HG03039 (cell line): ENCODE data around the gene BHLHE23.

ENCODE experiments used
- ATAC-seq: cut with Tn5 transposase; IDR thresholded peaks from one replicate; pipeline ENCODE4 v1.9.1; 2021; ENCODE audit warnings: mild to moderate bottlenecking, moderate library complexity; ENCODE audit not compliant: unreplicated experiment

BHLHE23 gene

DNA sequence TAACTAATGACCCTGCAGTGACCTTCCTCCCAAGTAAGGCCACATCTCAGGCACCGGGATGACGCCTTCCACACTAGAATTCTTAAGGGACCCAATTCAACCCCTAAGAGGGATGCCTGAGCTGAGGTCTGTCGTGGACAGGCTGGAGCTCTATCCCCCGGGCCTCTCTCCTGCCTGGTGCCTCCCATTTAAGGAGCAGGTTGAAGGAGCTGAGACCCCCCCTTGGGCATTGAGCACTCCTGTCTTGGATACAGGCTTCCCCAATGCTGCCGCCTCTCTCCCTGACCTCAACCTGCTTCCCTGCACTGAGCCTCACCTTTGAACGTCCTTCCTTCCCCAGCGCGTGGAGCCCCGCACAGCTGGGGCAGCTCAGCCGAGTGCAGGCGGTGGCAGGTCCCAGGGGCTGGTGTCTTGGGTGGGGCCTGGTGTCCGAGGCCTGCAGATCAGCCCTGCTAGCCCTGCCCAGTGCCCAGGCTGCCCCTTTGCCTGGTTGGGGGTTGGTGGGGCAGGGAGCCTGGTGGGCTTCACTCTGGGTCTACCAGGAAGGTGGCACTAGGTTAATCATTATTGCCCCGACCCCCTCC is 19.9 kb upstream of the BHLHE23 start:
- ATAC-seq, result no peak

DNA sequence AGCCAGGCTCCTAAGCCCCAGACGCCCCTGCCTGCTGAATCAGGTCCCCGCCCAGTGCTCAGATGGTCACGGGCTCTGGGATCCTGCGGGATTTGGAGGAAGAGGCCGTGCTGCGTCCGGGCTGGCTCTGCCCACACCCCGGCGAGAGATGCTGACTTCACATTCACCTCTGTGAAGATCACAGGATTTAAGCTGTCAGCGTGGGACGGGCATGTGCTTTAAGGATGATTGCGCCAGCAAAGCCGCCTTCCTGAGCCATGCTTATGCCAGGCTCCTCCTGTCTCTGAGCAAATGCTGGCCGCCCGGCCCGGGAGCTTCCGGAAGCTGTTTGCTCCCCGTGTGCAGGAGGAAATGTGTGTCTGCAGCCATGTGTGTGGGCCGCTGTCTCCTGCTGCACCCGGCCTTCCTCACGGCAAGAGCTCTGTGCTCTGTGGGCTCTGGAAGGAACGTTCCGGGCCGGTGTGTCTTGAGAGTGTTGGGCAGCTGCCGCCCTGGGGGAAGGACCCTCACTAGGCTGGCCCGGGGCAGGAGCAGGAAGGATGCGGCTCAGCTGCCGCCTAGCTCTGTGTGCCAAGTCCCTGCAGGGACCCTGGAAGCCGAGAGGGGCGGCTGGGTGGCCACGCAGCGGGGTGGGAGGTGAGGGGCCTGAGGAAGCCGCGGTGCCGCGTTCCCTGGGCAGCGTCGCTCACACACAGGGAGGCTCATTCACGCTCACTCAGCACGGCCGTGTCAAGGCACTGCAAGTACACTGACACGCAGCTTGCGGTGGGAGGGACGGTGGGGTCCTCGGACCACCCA is 19.0 kb upstream of the BHLHE23 start:
- ATAC-seq, result no peak

- no peak for ATAC-seq
Observed at GRCh38 chr20:63024573-63025392, 18.0 kb upstream of the BHLHE23 start.

DNA sequence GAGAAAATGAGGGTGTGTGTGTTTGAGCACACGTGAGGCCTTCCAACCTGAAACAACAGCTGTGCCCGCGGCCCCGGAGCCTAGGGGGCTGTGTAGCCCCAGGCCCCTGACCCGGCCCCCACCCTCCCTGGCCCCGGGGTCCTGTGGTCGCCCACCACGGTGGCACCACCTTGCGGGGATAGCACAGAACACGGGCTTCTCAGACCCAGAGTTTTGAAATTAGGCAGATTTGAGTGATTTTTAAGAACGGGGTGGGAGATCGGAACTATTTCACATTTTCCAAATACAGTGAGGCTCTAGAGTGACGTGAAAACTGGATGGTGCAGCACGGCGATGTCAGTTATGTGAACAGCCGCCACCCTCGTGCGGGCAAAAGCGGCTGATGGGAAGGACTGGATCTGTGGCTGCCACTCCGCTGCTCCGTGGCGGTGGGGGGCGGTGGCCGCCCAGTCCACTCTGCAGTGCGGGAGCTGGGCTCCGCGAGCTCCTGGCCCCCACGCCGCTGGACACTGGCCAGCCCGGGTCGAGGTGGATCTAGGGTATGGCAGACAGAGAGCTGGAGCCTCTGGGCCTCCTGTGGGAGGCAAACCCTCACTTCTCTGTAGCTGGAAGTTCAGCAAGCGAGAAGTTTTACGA is 17.3 kb upstream of the BHLHE23 start:
- ATAC-seq, result no peak

DNA sequence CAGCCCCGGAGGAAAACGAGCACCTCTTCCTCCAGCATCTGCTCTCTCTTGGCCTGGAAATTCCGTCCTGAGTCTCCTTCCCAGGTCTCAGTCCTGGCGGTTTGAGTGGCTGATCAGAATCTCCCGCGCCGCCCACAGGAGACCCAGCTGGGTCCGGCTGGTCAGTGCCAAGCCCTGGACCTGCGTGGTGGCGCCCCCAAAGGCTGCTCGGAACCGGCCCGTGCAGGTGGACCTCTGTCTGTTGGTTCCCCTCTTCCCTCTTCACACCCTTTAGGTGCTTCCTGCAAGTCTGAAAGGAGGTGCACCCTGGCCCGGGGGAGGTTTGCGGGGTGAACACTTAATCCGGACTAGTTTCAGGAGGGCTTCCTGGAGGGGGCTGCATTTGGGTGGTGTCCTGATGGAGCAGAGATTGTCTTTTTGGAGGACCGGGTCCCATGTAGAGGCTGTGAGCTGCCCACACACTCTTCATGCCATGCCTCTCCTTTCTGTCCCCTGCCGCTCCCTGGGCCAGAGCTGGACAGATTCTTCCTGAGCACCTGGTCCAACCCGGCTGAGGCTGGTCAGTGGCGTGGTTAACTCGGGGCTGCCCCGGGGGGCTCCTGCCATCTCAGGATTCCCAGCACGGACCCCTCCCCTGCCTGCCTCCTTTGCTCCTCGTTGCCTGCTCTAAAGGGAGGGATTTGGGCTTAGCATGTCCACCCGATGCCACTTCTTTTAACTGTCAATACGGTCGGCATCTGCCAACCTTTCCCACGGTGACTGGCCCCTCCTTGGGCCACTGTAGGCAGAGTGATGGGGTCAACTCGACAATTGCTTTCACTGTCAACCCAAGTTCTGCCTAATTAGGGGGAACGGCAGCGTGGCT is 16.5 kb upstream of the BHLHE23 start:
- ATAC-seq, result no peak

DNA sequence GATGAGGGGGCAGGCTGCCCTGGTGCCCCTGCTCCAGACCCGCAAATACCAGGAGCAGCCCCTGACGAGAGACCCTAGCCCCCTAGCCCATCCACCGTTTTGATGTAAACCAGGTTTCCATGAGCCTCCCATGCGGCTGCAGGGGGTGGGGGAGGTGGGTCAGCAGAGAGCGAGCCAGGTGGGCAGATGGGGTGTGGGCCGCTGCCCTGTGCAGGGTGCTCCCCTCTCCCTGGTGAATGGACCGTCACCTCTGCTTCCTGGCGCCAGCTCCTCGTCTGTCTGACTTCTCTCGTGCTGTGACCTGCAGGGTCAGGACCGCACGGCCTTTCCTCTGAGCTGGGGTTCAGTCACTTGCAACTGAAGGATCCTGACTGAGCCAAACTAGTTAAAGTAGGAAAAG is 15.7 kb upstream of the BHLHE23 start:
- no peak for ATAC-seq

DNA sequence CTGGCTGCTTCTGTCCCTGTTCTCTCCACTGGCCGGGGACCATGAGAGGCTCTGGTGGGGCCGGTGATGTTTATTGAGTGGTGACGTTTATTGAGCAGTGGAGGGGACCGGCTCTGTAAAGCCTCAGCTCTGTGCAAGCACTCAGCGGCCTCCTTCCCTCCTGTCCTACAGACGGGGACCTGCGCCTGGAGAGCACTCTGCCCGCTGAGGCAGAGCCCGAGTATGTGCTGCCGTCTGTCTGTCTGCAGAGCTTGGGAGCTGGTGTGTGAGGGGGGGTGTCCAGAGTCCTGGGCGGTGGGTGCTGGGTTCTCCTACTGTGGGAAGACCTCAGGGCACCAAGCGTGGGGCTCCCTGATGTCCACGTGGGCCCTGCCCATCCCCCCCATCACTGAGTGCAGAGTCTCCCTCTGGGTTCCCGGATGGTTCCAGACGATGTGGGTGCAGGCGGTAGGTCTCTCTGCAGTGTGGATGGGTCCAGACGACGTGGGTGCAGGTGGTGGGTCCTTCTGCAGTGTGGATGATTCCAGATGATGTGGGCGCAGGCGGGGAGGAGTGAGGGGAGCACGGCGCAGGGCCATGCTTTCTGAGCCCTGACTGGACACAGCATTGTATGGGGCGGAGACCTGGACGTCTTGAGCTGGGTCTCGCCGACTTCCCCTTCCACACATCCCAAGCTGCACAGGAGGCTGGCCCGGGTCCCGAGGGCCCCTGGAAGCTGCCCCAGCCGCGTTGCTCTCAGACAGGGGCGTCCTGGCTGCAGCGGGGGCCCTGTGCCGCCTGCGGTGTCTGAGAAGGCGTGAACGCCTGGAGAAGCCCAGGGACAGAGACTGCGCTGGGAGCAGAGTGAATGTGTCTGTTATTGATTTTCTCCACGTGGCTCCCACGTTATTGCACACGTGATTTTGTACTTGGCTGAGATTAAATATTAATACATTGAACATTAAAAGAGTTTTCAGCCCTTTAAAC is 14.9 kb upstream of the BHLHE23 start:
- ATAC-seq, result no peak

DNA sequence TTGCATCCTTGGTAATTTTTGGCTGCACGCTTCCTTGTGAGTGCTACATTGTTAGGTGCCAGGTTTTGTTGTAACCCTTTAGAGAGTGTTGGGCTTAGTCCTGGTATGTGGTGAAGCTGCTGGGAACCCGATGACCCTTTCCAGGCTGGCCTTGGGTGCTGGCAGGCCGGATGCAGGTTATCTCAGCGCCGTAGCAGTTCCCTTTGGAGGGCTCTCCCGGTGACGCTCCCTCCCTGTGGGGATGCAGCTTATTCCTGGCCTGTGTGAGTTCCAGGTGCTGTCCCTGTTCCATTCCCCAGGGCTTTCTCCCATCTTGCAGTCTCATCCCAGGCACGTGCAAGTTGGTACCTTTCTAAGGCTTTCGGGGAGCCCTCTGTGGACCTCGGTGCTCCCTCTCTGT is 13.9 kb upstream of the BHLHE23 start:
- no peak for ATAC-seq

DNA sequence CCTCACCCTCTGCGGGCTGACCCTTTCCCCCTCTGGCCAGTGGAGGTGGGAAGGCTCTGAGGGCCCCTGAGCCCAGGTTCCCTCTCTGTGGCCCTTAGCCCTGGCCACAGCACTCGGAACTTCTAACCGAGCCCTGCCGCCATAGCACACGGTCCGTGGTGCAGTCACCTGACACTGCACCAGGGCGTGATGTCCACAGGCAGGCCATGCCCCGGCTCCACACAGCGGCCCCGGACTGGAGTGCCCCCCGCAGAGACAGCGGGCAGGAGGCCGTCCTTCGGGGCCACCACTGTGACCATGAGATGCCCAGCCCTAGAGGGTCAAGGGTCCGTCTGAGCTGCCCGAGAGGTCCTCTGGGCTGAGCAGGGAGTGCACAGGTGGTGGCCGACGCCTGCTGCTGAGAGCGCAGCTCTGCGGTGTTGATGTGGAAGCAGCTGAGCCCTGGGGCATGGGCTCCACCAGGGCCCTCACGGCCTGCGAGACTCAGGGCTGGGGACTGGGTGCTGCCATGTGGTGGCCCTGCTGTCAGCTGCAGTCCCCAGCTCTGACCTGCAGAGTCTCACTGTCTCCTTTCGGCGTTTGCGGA is 11.2 kb upstream of the BHLHE23 start:
- ATAC-seq, result no peak

DNA sequence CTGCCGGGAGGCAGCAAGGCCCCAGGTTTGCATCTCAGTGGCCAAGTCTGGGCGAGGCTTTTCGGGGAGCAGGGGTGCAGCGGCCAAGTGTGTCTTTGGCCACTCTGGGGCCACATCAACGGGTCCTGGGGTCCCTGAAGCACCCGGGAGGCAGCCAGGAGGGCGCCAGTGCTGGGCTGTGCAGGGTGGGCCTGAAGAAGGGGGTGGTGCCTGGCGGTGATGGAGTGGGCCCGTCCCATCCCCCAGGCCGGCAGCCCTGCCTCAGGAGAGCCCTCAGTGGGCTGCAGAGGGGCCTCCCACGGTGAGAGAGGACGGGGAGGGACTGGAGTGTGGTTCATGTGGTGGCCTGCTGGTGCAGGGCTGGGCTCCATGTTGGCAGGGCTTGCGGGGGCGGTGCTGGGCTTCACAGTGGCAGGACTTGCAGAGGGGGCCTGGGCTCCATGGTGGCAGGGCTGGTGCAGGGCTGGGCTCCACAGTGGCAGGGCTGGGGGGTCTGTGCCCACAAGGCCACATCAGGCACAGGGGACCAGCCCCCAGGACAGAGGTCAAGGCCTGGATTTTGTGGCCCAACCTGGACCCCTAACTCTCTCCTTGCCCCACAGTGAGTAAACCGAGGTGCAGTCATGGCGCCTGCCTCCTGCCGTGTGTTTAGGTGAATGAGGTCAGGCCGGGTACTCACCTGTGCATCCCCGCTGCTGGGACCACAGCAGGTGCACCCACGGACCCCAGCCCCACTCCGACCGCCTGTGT is 10.5 kb upstream of the BHLHE23 start:
- no peak for ATAC-seq

DNA sequence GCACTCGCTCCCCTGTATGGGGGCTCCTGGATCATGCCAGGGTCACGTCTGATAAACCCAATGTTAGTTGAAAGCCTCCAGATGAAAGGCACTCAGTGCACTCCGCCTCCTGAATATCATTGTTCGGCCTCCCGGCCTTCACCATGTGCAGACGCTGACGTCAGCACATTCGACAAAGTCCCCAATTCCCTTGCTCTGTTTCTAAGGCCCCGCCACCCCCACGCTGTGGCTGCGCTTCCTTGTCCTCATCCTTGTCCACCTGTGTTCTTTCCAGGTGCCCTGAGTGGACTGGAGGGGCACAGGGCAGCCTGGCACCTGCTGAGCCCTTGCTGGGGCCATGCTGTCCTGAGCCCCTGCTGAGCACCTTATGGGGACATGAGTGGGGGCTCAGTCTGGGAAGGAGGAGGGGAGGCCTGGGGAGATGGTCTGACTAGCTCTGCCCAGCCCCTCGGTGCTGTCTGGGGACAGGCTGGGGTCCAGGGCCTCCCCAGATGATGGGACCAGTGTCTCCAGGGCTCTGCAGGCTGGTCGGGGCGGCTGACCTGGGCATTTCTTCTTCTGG is 9.8 kb upstream of the BHLHE23 start:
- no peak for ATAC-seq

DNA sequence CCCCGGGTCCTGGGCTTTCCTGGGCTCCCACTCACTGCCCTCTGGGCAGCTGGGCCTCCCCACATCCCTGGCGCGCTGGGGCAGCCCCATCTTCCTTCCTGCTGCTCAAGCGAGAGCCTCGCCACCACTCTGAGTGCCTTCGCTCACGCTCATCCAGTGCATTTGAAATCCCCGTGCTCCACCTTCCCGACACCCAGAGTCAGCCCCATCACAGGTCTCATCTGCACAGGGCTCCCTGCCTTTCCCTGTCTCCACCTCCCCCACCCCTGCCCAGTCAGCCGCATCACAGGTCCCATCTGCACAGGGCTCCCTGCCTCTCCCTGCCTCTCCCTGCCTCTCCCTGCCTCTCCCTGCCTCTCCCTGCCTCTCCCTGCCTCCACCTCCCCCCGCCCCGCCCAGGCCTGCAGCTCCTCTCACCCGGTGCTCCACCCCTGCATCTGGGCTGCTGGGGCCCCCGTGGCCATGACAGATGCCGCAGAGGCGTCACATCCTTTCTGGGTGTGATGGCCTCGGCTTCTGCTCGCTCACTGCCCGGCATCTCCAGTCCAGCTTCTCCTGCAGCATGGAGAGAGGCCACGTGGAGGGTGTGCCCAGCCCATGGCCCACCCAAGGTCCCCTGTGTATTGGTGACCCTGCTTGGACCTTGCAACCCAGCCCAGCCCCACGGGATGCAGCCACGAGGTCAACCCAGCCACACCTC is 9.0 kb upstream of the BHLHE23 start:
- ATAC-seq, result no peak

DNA sequence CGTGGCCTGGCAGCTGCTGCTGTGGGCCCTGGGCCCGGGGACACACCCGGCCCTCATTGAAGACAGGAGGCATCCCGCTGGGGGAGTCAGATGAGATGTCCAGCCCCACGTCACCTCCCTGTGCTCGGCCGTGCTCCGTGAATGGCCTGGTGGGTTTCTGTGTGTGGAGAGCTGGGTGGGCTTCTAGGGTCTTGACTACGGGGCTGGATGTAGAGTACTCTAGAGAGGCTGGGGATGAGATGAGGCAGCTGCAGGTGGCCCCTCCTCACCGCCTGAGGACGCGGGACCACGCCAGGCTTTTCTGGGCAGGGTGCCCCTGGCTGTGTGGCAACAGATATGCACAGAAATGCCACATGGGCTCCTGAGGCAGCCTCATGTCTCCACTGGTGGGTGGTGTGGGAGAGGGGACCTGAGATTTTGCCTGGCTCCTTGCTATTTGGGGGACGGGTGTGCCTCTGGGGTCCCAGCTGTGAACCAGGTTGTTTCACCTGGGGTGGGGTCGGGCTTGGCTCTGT is 8.4 kb upstream of the BHLHE23 start:
- no peak for ATAC-seq

DNA sequence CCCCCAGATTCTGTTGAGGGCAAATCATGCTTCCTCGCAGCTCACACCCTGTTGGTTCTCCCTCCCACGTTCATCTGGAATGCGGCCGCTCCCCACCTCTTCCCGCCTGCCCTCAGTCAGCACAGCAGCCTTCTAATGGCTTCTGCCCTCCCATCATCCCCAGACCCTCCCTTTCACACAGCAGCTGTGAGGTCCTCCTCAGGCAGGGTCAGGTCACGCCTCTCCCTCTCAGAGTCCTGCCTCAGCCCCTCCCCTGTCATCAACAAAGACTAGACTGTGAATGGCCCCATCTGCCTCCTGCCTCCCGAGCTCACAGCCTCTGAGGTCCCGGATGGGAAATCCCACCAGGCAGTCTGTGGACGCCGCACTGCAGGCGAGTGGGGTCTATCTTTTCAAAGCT is 7.9 kb upstream of the BHLHE23 start:
- no peak for ATAC-seq

- no peak for ATAC-seq
Observed at GRCh38 chr20:63014287-63014686, 7.5 kb upstream of the BHLHE23 start.

GRCh38 chr20:63013207-63013606 is 6.4 kb upstream of the BHLHE23 start:
- ATAC-seq, result no peak

DNA sequence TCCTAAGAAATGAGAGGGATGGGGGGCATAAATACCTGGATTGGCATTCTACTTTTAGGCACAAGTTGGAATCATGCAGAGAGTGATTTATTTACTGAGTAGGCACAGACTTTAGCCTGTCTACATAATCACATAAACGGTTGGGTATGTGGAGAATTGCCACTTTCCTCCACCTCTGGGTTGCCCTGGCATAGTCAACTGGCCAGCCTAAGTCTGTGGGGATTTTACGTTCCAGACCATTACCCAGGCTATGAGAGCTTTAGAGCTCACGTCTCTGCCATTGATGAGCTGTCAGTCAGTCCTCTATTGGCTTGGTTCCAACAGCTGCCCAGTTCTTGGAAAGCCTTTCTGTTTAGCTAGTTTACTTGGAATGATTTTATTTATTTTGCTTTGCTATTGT is 5.0 kb upstream of the BHLHE23 start:
- ATAC-seq, result no peak
